GM23338 (cell line): ENCODE results near the gene JAZF1. TPM values are rescaled to one million over a fixed set of nuclear protein-coding genes. Genes with fewer than 3 reads are reported as not detected.
A peak's percentile ranks its signal among the peaks of the same experiment; 100 is the strongest.

Source experiments
- ATAC-seq: fragments of 200-7000 bp; cut with Tn5 transposase; 3 replicates; pipeline ENCODE4 v1.9.1; 2020
- DNase-seq: peaks from one replicate; pipeline ENCODE4 v3.0.0-alpha.2; 2015; ENCODE audit warnings: low spot score
- H2AFZ ChIP-seq: fragments of 200-600 bp; sonication (generic); 2 replicates; pipeline ENCODE4 v1.8.0; 2016; ENCODE audit warnings: antibody characterized with exemption, mild to moderate bottlenecking, moderate library complexity
- H3F3A ChIP-seq: fragments of 200-600 bp; sonication (generic); replicated peaks from 2 replicates; pipeline ENCODE4 v1.8.0; 2017; ENCODE audit warnings: antibody characterized with exemption, mixed run types, low read depth
- H3K27ac ChIP-seq: fragments of 200-600 bp; sonication (generic); 2 replicates; pipeline ENCODE4 v1.6.1; 2016; ENCODE audit warnings: low read depth
- H3K27me3 ChIP-seq: fragments of 200-600 bp; sonication (generic); 2 replicates; pipeline ENCODE4 v1.8.0; 2016; ENCODE audit warnings: mild to moderate bottlenecking, mixed run types, moderate library complexity; ENCODE audit not compliant: insufficient read depth
- H3K36me3 ChIP-seq: fragments of 200-600 bp; sonication (generic); 2 replicates; pipeline ENCODE4 v1.8.0; 2016; ENCODE audit warnings: mild to moderate bottlenecking; ENCODE audit not compliant: insufficient read depth
- H3K4me1 ChIP-seq: fragments of 200-600 bp; sonication (generic); 2 replicates; pipeline ENCODE4 v1.8.0; 2016; ENCODE audit warnings: mild to moderate bottlenecking, moderate library complexity; ENCODE audit not compliant: insufficient read depth
- H3K4me2 ChIP-seq: fragments of 200-600 bp; sonication (generic); 2 replicates; pipeline ENCODE4 v1.7.1; 2017; ENCODE audit warnings: mixed run types
- H3K4me3 ChIP-seq: fragments of 200-600 bp; sonication (generic); 2 replicates; pipeline ENCODE4 v1.6.1; 2016; ENCODE audit warnings: mixed run types
- H3K79me2 ChIP-seq: fragments of 200-600 bp; sonication (generic); replicated peaks from 2 replicates; pipeline ENCODE4 v1.8.0; 2017; ENCODE audit warnings: mild to moderate bottlenecking; ENCODE audit not compliant: insufficient read depth
- H3K9me2 ChIP-seq: fragments of 200-600 bp; sonication (generic); 2 replicates; pipeline ENCODE4 v1.8.0; 2017; ENCODE audit not compliant: insufficient read depth
- H4K20me1 ChIP-seq: fragments of 200-600 bp; sonication (generic); replicated peaks from 2 replicates; pipeline ENCODE4 v1.8.0; 2017; ENCODE audit warnings: mild to moderate bottlenecking; ENCODE audit not compliant: insufficient read depth
- H3K27ac Mint-ChIP-seq: 2 replicates; pipeline ENCODE4 v1.8.0; 2020; ENCODE audit warnings: inconsistent platforms, mild to moderate bottlenecking, moderate library complexity, mixed read lengths
- H3K27me3 Mint-ChIP-seq: 3 replicates; pipeline ENCODE4 v1.8.0; 2022; ENCODE audit warnings: low read depth, mild to moderate bottlenecking, moderate library complexity, mixed read lengths, inconsistent platforms; ENCODE audit not compliant: insufficient read depth, poor library complexity
- H3K36me3 Mint-ChIP-seq: 3 replicates; pipeline ENCODE4 v1.8.0; 2021; ENCODE audit warnings: low read depth, mild to moderate bottlenecking, inconsistent platforms, moderate library complexity, mixed read lengths
- H3K4me1 Mint-ChIP-seq: 3 replicates; pipeline ENCODE4 v1.8.0; 2020; ENCODE audit warnings: mild to moderate bottlenecking, inconsistent platforms, mixed read lengths
- H3K4me3 Mint-ChIP-seq: 3 replicates; pipeline ENCODE4 v1.8.0; 2021; ENCODE audit warnings: moderate library complexity, mild to moderate bottlenecking, inconsistent platforms, mixed read lengths
- H3K9me3 Mint-ChIP-seq: 3 replicates; pipeline ENCODE4 v1.8.0; 2020; ENCODE audit warnings: moderate library complexity, mild to moderate bottlenecking, inconsistent platforms, mixed read lengths
- CREB1 ChIP-seq: fragments of 250-450 bp; sonication (Bioruptor Pico); IDR thresholded peaks from 2 replicates; pipeline ENCODE4 v1.5.0; 2020; ENCODE audit warnings: low read depth, mild to moderate bottlenecking, moderate library complexity
- CTCF ChIP-seq, 2 experiments: fragments of 200-600 bp in 1 of 2; sonication (generic) in 1 of 2; conservative IDR thresholded peaks; 2 replicates each; pipeline versions ENCODE4 v1.5.1 to v1.6.1; 2016 to 2017; ENCODE audit warnings: antibody characterized with exemption in 2 of 2, low read depth in 2 of 2, mild to moderate bottlenecking in 2 of 2, moderate library complexity in 1 of 2
- EZH2 ChIP-seq: fragments of 200-600 bp; sonication (generic); IDR thresholded peaks from one replicate; pipeline ENCODE4 v1.8.0; 2017; ENCODE audit warnings: antibody characterized with exemption, mild to moderate bottlenecking, low read depth; ENCODE audit not compliant: unreplicated experiment
- EZH2phosphoT487 ChIP-seq: fragments of 200-600 bp; sonication (generic); IDR thresholded peaks from one replicate; pipeline ENCODE4 v1.8.1; 2018; ENCODE audit warnings: antibody characterized with exemption; ENCODE audit not compliant: unreplicated experiment
- JUNB ChIP-seq: IDR thresholded peaks from one replicate; pipeline ENCODE4 v1.6.1; 2016; ENCODE audit warnings: antibody characterized with exemption; ENCODE audit not compliant: unreplicated experiment
- NANOG ChIP-seq: IDR thresholded peaks from 2 replicates; pipeline ENCODE4 v1.6.1; 2016; ENCODE audit warnings: antibody characterized with exemption, borderline replicate concordance
- POLR2AphosphoS5 ChIP-seq: IDR thresholded peaks from 2 replicates; pipeline ENCODE4 v1.6.1; 2016; ENCODE audit warnings: antibody characterized with exemption, low read depth
- STAT1 ChIP-seq: IDR thresholded peaks from one replicate; pipeline ENCODE4 v1.6.1; 2016; ENCODE audit warnings: antibody characterized with exemption; ENCODE audit not compliant: unreplicated experiment
- ZNF114 ChIP-seq: fragments of 250-450 bp; sonication (Bioruptor Pico); IDR thresholded peaks from 2 replicates; pipeline ENCODE4 v1.5.0; 2020; ENCODE audit warnings: mild to moderate bottlenecking, moderate library complexity
- ZNF331 ChIP-seq: fragments of 250-450 bp; sonication (Bioruptor Pico); IDR thresholded peaks from 2 replicates; pipeline ENCODE4 v1.5.0; 2020; ENCODE audit warnings: low read depth, mild to moderate bottlenecking, moderate library complexity
- polyA plus RNA-seq: library from polyadenylated mRNA; unstranded; fragments of >200 nt; fragmentation: Nextera tagmentation; extraction: Ambion mirVana; gene quantifications from 2 replicates; pipeline ENCODE4 v1.2.1, GENCODE V29; 2016
- total RNA-seq: library from RNA; depleted of rRNA; stranded (reverse); fragments of >200 nt; shearing (Covaris generic); gene quantifications from 2 replicates; pipeline ENCODE4 v1.2.3, GENCODE V29; 2014
- TF ChIP-seq, protein P1 (sequence below): IDR thresholded peaks from 2 replicates; pipeline ENCODE4 v1.6.1; 2016; ENCODE audit warnings: antibody characterized with exemption

Gene JAZF1
- total and polyA plus RNA-seq, 2 experiments from 2014 or later: 12.2 to 22.2 TPM

DNA sequence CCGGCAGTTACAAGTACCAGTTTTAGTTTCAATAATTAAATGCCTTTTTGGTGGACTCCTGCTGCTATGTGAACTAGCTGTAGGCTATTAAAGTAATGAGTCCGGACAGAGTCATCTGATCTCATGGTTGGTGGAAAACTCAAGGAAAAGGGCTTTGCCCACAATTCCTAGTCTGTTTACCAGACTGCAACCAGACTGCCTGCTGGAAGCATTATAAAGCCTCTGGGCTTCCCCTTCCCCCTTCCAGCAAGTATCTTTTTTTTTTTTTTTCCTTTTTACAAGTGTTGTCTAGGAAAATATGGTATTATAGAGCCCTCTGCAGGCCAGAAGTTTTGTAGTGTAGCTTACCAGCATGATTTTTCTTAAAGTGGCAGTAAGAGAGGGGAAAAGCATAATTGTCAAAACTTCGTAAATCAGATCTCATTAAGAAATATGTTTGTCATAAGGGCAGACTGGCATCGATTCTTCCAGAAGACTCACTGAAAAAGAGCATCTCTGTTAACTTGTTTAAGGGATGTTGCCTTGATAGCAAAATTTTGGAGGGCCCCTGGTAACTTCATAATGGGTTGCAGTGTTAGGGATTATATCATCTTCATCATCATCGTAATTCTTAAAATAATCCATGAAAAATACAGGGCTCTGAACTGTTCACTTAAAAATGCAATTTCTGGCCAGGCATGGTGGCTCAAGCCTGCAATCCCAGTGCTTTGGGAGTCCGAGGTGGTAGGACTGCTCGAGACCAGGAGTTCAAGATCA lies 259.3 kb downstream of the JAZF1 start:
- peak; percentile 86 for ATAC-seq
- no peak overlapping the region for H3K4me3 Mint-ChIP-seq

DNA sequence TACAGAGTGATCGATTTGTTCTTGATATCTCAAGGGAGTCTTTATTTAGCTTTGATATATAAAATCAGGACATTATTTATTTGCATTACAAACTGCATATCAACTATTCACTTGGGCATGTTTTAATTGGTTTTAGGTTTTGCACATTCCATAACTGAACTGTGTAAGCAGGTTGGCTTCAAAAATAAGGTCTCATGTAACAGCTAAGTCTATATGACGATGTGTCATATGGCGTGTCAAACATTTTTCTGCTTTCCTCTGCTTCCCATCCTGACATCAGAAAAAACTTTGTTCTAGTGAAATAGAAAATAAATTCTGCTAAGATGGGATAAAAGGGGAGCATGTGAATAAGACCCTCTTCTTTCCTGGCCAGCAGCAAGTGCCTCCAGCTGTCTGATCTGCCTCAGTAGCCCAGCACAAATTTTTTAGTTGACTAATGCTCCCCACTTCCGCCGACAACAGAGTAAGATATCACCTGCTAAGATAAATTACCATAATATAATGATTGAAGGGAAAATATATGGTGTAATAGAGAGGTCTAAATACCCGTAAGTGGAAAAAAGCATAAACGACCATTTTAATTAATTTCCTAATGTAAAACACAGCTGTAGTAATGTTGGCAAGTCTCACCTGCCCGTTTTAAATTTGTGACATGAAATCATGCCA lies 260.2 kb downstream of the JAZF1 start:
- H3K79me2 ChIP-seq: no peaks in the 10 kb centered on the region; the same call in 1 of the 2 replicates
- DNase-seq (no peak), ATAC-seq (no peak)
- H3K9me2 ChIP-seq: 0 out of 2 replicates have a peak, but pooled peaks cover 3% of the 10 kb centered on the region
- no peak overlapping the region for H3K4me3 ChIP-seq
- no peak overlapping the region for H3K27ac ChIP-seq
- H3K4me2 ChIP-seq: no peak overlapping the region
- H3K36me3 Mint-ChIP-seq: peaks cover 6% of the 10 kb centered on the region; the same call in 1 of the 3 replicates
- H3F3A ChIP-seq: no peaks in the 10 kb centered on the region
- peaks cover 21% of the 10 kb centered on the region for H3K4me1 Mint-ChIP-seq
- H4K20me1 ChIP-seq: no peaks in the 10 kb centered on the region
- peaks cover 21% of the 10 kb centered on the region; the same call in 1 of the 2 replicates for H3K4me1 ChIP-seq
- H2AFZ ChIP-seq: no peak overlapping the region
- H3K4me3 Mint-ChIP-seq: no peak overlapping the region
- H3K27ac Mint-ChIP-seq: peak overlapping the region; percentile 47
- 0 out of 3 replicates have a peak, but pooled peaks cover 2% of the 10 kb centered on the region for H3K9me3 Mint-ChIP-seq
- no peaks in the 10 kb centered on the region for H3K27me3 Mint-ChIP-seq
- H3K27me3 ChIP-seq: no peaks in the 10 kb centered on the region
- no peaks in the 10 kb centered on the region for H3K36me3 ChIP-seq
- TF ChIP-seq POLR2AphosphoS5: no peak
- TF ChIP-seq STAT1: no peak
- no peak for TF ChIP-seq ZNF114
- TF ChIP-seq JUNB: no peak
- TF ChIP-seq EZH2: no peak
- no peak for TF ChIP-seq CTCF (conservative IDR thresholded peaks at IDR 0.05; ENCODE audit: low read depth in 2 of 2)
- TF ChIP-seq ZNF331 (CRISPR knock-in tag): no peak
- TF ChIP-seq EZH2phosphoT487: no peak
- no peak for TF ChIP-seq CREB1 (CRISPR knock-in tag)
- TF ChIP-seq NANOG: no peak
- TF ChIP-seq, protein P1, sequence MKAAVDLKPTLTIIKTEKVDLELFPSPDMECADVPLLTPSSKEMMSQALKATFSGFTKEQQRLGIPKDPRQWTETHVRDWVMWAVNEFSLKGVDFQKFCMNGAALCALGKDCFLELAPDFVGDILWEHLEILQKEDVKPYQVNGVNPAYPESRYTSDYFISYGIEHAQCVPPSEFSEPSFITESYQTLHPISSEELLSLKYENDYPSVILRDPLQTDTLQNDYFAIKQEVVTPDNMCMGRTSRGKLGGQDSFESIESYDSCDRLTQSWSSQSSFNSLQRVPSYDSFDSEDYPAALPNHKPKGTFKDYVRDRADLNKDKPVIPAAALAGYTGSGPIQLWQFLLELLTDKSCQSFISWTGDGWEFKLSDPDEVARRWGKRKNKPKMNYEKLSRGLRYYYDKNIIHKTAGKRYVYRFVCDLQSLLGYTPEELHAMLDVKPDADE: no peak

More for the DNA sequence above, 259.3 kb downstream of the JAZF1 start:
- H3K27me3 ChIP-seq: no peaks in the 10 kb centered on the region
- H2AFZ ChIP-seq: no peak overlapping the region
- peak overlapping the region; percentile 84 for H3K27ac Mint-ChIP-seq
- 0 out of 3 replicates have a peak, but pooled peaks cover 6% of the 10 kb centered on the region for H3K36me3 Mint-ChIP-seq
- no peaks in the 10 kb centered on the region for H3F3A ChIP-seq
- no peak overlapping the region for H3K4me3 ChIP-seq
- H3K9me2 ChIP-seq: peaks cover 3% of the 10 kb centered on the region; the same call in 1 of the 2 replicates
- H3K27ac ChIP-seq: no peak overlapping the region; the same call in 1 of the 2 replicates
- TF ChIP-seq ZNF114: no peak
- TF ChIP-seq CTCF (conservative IDR thresholded peaks at IDR 0.05; ENCODE audit: low read depth in 2 of 2): peak; percentile 60 to 76
- H3K4me2 ChIP-seq: 0 out of 2 replicates have a peak overlapping the region, but pooled peaks have one; percentile 3
- no peaks in the 10 kb centered on the region; the same call in 1 of the 2 replicates for H3K79me2 ChIP-seq
- H3K4me1 ChIP-seq: peaks cover 21% of the 10 kb centered on the region; the same call in 1 of the 2 replicates
- H3K36me3 ChIP-seq: no peaks in the 10 kb centered on the region
- no peaks in the 10 kb centered on the region for H3K9me3 Mint-ChIP-seq
- peak; percentile 79 for DNase-seq
- H4K20me1 ChIP-seq: no peaks in the 10 kb centered on the region
- H3K4me1 Mint-ChIP-seq: peaks cover 21% of the 10 kb centered on the region
- no peaks in the 10 kb centered on the region for H3K27me3 Mint-ChIP-seq
